ENCODE measurements around the gene SOX13.

The SOX13 gene

DNA sequence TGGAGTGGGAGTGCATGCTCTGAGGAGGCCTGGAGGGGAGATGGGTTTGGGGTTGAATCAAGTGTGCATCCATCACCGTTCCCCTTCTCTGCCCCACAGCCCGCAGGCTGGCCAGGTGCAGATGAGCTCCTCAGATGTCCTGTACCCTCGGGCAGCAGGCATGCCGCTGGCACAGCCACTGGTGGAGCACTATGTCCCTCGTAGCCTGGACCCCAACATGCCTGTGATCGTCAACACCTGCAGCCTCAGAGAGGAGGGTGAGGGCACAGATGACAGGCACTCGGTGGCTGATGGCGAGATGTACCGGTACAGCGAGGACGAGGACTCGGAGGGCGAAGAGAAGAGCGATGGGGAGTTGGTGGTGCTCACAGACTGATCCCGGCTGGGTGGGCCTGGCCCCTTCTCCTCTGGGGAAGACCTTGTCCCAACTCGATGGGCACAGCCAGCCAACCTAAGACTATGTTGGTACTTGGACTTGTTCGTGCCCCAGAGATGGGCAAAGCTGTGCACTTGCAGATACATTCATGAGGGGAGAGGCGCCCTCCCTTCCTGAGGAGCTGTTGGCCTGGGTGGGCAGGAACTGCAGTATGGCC, 52.9 kb downstream of the SOX13 start:
- no peak for DNase-seq (ENCODE audit: low read depth)
- no peak overlapping the region for H3K4me3 ChIP-seq (ENCODE audit: low read depth, low read length)
- TF ChIP-seq, protein P1, sequence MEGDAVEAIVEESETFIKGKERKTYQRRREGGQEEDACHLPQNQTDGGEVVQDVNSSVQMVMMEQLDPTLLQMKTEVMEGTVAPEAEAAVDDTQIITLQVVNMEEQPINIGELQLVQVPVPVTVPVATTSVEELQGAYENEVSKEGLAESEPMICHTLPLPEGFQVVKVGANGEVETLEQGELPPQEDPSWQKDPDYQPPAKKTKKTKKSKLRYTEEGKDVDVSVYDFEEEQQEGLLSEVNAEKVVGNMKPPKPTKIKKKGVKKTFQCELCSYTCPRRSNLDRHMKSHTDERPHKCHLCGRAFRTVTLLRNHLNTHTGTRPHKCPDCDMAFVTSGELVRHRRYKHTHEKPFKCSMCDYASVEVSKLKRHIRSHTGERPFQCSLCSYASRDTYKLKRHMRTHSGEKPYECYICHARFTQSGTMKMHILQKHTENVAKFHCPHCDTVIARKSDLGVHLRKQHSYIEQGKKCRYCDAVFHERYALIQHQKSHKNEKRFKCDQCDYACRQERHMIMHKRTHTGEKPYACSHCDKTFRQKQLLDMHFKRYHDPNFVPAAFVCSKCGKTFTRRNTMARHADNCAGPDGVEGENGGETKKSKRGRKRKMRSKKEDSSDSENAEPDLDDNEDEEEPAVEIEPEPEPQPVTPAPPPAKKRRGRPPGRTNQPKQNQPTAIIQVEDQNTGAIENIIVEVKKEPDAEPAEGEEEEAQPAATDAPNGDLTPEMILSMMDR (IDR thresholded peaks at IDR 0.05; ENCODE audit: low read depth, low read length, missing control alignments), result no peak

DNA sequence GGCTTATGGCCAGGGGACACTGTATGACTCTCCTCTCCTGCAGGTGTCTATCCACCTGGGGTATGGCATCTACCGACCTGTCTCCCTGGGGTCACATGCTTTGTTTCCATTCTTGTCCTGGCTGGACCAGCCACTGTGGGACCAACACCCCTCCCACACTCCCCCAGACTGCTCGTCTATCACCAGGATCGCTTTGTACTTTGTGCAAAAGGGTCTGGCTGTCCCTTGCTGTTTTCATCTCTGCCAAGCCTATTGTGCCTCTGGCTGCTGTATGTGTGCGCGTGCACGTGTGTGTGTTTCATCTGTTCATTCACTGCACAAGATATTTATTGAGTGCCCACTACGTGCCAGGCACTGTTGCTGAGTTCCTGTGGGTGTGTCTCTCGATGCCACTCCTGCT, 53.5 kb downstream of the SOX13 start:
- H3K4me3 ChIP-seq (ENCODE audit: low read depth, low read length), result no peak overlapping the region
- TF ChIP-seq, protein P1 (IDR thresholded peaks at IDR 0.05; ENCODE audit: low read depth, low read length, missing control alignments), result no peak
- DNase-seq (ENCODE audit: low read depth), result no peak

DNA sequence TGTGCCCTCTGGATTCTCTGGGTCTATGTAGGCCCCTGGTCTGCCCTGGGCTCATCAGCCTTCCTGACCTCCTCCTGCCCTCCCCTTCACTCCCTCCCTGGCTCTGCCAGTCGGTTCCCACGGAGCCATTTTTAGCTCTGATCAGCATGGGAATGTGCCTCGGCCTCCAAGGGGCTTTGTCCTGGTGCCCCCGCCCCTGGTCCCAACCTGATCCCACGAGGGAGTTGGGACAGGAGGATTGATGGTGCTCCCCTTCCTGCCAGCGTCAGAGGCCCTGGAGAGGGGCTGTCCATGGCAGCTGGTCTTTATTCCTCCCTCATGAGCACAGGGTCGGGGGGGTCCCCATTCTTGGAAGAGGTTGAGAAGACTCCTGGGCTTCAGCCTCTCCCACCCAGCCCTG, 54.0 kb downstream of the SOX13 start:
- no peak overlapping the region for H3K4me3 ChIP-seq (ENCODE audit: low read depth, low read length)
- DNase-seq (ENCODE audit: low read depth), result no peak
- TF ChIP-seq, protein P1 (IDR thresholded peaks at IDR 0.05; ENCODE audit: low read depth, low read length, missing control alignments), result no peak

DNA sequence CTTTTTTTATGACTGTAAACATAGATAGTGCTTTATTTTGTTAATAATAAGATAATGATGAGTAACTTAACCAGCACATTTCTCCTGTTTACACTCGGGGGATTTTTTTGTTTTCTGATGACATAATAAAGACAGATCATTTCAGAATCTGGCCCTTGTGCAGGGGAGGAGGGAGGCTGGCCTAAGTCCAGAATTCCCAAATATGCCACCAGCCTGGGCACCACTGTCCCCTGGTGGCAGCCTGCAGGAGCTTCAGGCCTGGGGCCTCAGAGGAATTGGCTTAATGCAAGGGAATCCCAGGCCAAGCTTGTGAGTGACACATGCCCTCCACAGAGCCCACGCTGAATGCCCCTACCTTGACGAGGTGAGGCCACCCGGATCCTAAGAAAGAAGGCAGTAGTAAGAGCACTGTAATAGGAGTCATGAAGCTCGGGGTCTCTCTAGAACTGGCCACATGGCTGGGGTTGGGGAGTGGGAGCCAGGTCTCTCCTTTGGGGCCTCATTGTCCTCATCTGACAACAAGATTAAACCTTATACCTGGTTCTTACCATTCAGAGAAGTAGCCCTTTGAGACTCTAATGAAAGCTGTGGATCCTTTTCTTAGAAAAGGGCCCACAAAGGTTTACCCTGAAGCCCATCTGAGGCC, 54.8 kb downstream of the SOX13 start:
- no peak for DNase-seq (ENCODE audit: low read depth)
- no peak overlapping the region for H3K4me3 ChIP-seq (ENCODE audit: low read depth, low read length)
- TF ChIP-seq, protein P1 (IDR thresholded peaks at IDR 0.05; ENCODE audit: low read depth, low read length, missing control alignments), result peak; percentile 63

DNA sequence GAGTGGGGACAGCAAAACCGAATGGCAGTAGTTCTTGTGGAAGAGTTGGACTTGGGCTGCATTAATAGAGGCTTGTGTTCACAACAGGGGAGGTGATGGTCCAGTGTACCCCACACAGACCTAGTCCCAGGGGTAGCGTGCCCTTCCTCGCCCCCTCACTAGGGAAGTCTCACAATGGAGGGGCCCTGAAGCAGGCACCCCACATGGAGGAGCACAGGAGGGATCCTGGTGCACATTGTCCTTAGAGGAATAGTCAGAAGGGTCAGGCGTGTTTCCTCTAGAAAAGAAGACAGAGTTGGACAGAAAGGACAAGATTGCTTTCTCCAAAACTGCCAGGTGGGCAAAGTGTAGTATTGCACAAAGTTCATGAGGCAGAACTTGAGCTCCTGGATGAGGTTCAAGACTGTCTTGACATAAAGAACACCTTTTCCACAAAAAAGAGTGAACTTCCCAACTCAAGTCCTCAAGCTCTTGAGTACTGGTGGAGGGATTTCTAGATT, 55.6 kb downstream of the SOX13 start:
- H3K4me3 ChIP-seq (ENCODE audit: low read depth, low read length), result no peak overlapping the region
- no peak for DNase-seq (ENCODE audit: low read depth)
- TF ChIP-seq, protein P1 (IDR thresholded peaks at IDR 0.05; ENCODE audit: low read depth, low read length, missing control alignments), result no peak

DNA sequence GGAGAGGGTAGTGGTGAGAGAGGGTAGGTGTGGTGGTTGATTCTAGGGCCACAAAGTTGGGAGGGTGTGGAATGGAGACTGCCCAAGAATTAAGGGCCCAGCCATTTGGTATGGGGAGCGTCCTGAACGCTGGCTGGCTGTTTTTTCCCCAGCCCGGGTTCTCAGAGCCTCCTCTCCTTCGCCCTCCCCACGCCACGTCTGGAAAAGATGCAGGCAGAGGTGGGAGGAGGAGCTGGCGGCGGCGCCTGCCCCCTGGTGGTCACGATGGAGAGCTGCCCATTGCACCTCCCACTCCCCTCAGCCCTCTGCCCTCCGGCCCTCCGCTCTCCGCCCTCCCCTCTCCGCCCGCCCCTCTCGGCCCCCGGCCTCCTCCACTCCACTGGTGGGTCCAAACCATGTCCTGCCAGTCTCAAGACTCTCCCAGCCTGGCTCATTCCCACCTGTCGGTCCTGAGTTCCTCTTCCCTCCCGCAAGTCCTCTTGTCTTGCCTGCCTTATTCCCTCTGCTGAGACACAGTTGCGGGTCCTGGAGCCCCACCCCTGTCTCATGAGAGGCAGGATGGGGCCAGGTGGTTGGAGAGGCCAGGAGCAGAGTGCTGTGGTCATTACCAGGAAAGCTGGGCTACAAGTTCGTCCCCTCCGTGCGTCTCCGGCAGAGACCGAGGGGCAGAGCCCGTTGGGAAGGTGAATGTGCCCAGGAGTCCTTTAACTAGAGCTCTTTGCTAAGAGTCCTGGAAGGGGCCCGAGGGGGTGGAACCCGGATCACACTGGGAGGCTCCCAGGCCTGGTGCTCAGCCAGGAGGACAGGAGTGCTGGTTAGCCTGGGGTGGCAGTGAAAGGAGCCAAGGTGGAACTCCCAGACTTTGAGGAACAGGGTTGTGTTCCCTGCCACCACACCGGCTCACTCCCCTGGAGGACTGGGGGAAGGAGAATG, 56.3 kb downstream of the SOX13 start:
- H3K4me3 ChIP-seq (ENCODE audit: low read depth, low read length), result no peak overlapping the region
- DNase-seq (ENCODE audit: low read depth), result no peak
- TF ChIP-seq, protein P1 (IDR thresholded peaks at IDR 0.05; ENCODE audit: low read depth, low read length, missing control alignments), result peak; percentile 94
